DND-41 (cell line): ENCODE measurements around the gene TBXT.
A peak's percentile ranks its signal among the peaks of the same experiment; 100 is the strongest.

Experiments
- ATAC-seq: fragments of 200-7000 bp; cut with Tn5 transposase; 3 replicates; pipeline ENCODE4 v1.9.1; 2021; ENCODE audit warnings: low read depth; ENCODE audit not compliant: insufficient read depth
- DNase-seq: peaks from one replicate; pipeline ENCODE4 v3.0.0-alpha.2; 2020
- H2AFZ ChIP-seq: 2 replicates; pipeline ENCODE4 v1.6.0; 2012; ENCODE audit warnings: low read depth, low read length
- H3K27ac ChIP-seq: 2 replicates; pipeline ENCODE4 v1.5.1; 2012; ENCODE audit warnings: low read length, inconsistent platforms
- H3K27me3 ChIP-seq: fragments of 200-600 bp; sonication (generic); 2 replicates; pipeline ENCODE4 v1.6.0; 2012; ENCODE audit warnings: low read length, mild to moderate bottlenecking, inconsistent platforms; ENCODE audit not compliant: insufficient read depth, poor library complexity
- H3K36me3 ChIP-seq: 2 replicates; pipeline ENCODE4 v1.5.1; 2012; ENCODE audit warnings: low read length, inconsistent platforms; ENCODE audit not compliant: insufficient read depth
- H3K4me1 ChIP-seq: 2 replicates; pipeline ENCODE4 v1.5.1; 2012; ENCODE audit warnings: mild to moderate bottlenecking, low read length; ENCODE audit not compliant: insufficient read depth
- H3K4me2 ChIP-seq: 2 replicates; pipeline ENCODE4 v1.6.0; 2012; ENCODE audit warnings: mild to moderate bottlenecking, moderate library complexity, low read length, inconsistent platforms; ENCODE audit not compliant: insufficient read depth
- H3K4me3 ChIP-seq, 2 experiments: fragments of 200-600 bp in 1 of 2; shearing (Covaris generic) in 1 of 2; 2 replicates each; pipeline ENCODE4 v1.5.1; 2012 to 2016; ENCODE audit warnings: inconsistent platforms in 2 of 2, low read length in 2 of 2, mild to moderate bottlenecking in 2 of 2, low read depth in 1 of 2, moderate library complexity in 1 of 2
- H3K79me2 ChIP-seq: 2 replicates; pipeline ENCODE4 v1.6.0; 2012; ENCODE audit warnings: low read length, inconsistent platforms; ENCODE audit not compliant: insufficient read depth
- H3K9ac ChIP-seq: 2 replicates; pipeline ENCODE4 v1.6.0; 2012; ENCODE audit warnings: low read depth, mild to moderate bottlenecking, inconsistent platforms, low read length, moderate library complexity
- H3K9me3 ChIP-seq: 2 replicates; pipeline ENCODE4 v1.5.1; 2012; ENCODE audit warnings: low read length, moderate library complexity, mild to moderate bottlenecking, inconsistent platforms; ENCODE audit not compliant: insufficient read depth, severe bottlenecking
- H4K20me1 ChIP-seq: 2 replicates; pipeline ENCODE4 v1.6.0; 2012; ENCODE audit warnings: low read length; ENCODE audit not compliant: insufficient read depth
- CTCF ChIP-seq: IDR thresholded peaks from 2 replicates; pipeline ENCODE4 v1.5.1; 2012; ENCODE audit warnings: borderline replicate concordance, low read length, moderate library complexity, mild to moderate bottlenecking; ENCODE audit not compliant: poor library complexity, severe bottlenecking; ENCODE audit errors: extremely low read depth
- EZH2 ChIP-seq: IDR thresholded peaks from 3 replicates; pipeline ENCODE4 v1.6.1; 2012; ENCODE audit warnings: borderline replicate concordance, low read depth, mild to moderate bottlenecking, moderate library complexity, low read length, inconsistent platforms; ENCODE audit not compliant: severe bottlenecking

The TBXT gene

DNA sequence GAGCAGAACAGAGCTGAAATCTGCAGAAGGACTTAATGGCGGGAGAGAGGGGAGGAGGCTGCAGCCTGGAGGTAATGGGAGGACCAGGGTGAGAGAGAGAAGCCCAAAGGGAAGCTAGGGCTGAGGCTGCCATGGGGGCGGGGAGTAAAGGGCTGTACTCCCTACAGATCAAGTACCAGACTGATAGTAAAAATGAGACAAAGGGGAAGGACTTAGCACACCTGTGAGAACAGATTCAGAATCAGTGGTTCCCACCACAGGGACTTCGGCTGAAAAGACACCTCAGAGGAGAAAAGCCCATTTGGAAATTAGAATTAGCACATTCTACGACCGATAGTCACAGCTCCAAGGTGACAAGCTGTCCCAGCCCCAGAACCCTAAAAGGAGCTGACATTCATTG, 6.4 kb upstream of the TBXT start:
- peak overlapping the region; percentile 63; the same call in 1 of the 2 replicates for H3K4me2 ChIP-seq
- H3K9me3 ChIP-seq, result no peaks in the 10 kb centered on the region
- H3K79me2 ChIP-seq, result no peaks in the 10 kb centered on the region
- no peaks in the 10 kb centered on the region for H3K36me3 ChIP-seq
- H3K4me3 ChIP-seq, result no peak overlapping the region
- peaks cover 41% of the 10 kb centered on the region for H3K4me1 ChIP-seq
- H2AFZ ChIP-seq, result no peak overlapping the region
- no peaks in the 10 kb centered on the region for H4K20me1 ChIP-seq
- peak overlapping the region; percentile 37 for H3K27ac ChIP-seq
- DNase-seq (peak; percentile 20), ATAC-seq (peak; percentile 13)
- no peak for TF ChIP-seq EZH2
- no peak overlapping the region for H3K9ac ChIP-seq
- no peaks in the 10 kb centered on the region for H3K27me3 ChIP-seq

- Histone ChIP-seq H3K27me3 (no peaks in the 10 kb centered on the region), H3K4me2 (peak overlapping the region; percentile 63), H4K20me1 (no peaks in the 10 kb centered on the region), H3K36me3 (no peaks in the 10 kb centered on the region), H3K9me3 (no peaks in the 10 kb centered on the region), H3K27ac (peak overlapping the region; percentile 37), H3K4me1 (peaks cover 41% of the 10 kb centered on the region), H2AFZ (peak overlapping the region; percentile 3; the same call in 1 of the 2 replicates), H3K79me2 (no peaks in the 10 kb centered on the region), H3K9ac (peak overlapping the region; percentile 22), H3K4me3 (peak overlapping the region in 1 of 2 experiments; percentile 36; a peak in 2 of 4 replicates)
- TF ChIP-seq EZH2 (no peak), CTCF (peak; percentile 45)
- ATAC-seq, result peak; percentile 92
- DNase-seq, result peak; percentile 81
Observed at GRCh38 chr6:166173281-166173951, 5.8 kb upstream of the TBXT start.

- no peaks in the 10 kb centered on the region for H3K79me2 ChIP-seq
- H3K27me3 ChIP-seq, result no peaks in the 10 kb centered on the region
- H4K20me1 ChIP-seq, result no peaks in the 10 kb centered on the region
- TF ChIP-seq CTCF (no peak), EZH2 (no peak)
- 0 out of 2 replicates have a peak overlapping the region, but pooled peaks have one; percentile 12 for H2AFZ ChIP-seq
- DNase-seq, result no peak
- no peaks in the 10 kb centered on the region for H3K9me3 ChIP-seq
- H3K9ac ChIP-seq, result peak overlapping the region; percentile 22
- no peak for ATAC-seq
- H3K4me2 ChIP-seq, result peak overlapping the region; percentile 63
- peak overlapping the region in 1 of 2 experiments; percentile 19; a peak in 2 of 4 replicates for H3K4me3 ChIP-seq
- peak overlapping the region; percentile 37; the same call in 1 of the 2 replicates for H3K27ac ChIP-seq
- H3K36me3 ChIP-seq, result no peaks in the 10 kb centered on the region
- H3K4me1 ChIP-seq, result peaks cover 41% of the 10 kb centered on the region
Observed at GRCh38 chr6:166172546-166172945, 4.9 kb upstream of the TBXT start.

- DNase-seq (no peak), ATAC-seq (no peak)
- no peak overlapping the region for H2AFZ ChIP-seq
- no peaks in the 10 kb centered on the region for H4K20me1 ChIP-seq
- H3K27ac ChIP-seq, result no peak overlapping the region
- no peaks in the 10 kb centered on the region for H3K27me3 ChIP-seq
- TF ChIP-seq CTCF (no peak), EZH2 (no peak)
- H3K4me3 ChIP-seq, result no peak overlapping the region
- no peaks in the 10 kb centered on the region for H3K79me2 ChIP-seq
- no peak overlapping the region for H3K4me2 ChIP-seq
- no peaks in the 10 kb centered on the region for H3K36me3 ChIP-seq
- no peak overlapping the region for H3K9ac ChIP-seq
- H3K4me1 ChIP-seq, result peaks cover 41% of the 10 kb centered on the region
- H3K9me3 ChIP-seq, result no peaks in the 10 kb centered on the region
Observed at GRCh38 chr6:166169549-166170421, 2.1 kb upstream of the TBXT start.
